ENCODE measurements around the gene B3GNT5.
A peak's percentile ranks its signal among the peaks of the same experiment; 100 is the strongest.

B3GNT5 gene

DNA sequence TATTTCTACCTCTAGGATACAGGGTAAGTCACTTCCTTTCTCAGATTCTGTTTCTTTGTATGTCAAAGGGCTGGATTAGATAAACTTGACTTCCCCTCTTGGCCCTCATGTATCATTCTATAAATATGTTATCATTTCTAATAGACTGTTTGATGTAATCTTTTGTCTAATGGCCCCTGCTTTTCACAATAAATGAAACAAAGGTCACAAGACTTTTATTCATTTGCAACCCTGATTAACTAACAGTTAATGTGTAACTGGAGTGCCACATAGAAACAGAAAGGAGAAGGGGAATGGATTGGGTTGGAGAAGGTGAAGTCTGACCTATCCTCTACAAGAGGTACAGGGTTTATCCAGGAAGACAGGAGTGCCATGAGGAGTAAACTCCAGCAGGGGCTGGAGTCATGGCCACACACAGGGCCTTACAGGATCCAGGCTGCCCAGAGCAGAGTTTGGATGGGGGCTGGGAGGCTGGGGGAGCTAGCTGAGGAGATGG lies 8.0 kb upstream of the B3GNT5 start:
- ATAC-seq (replicated peaks) (no peak), DNase-seq (no peak)
- H3K36me3 Mint-ChIP-seq (ENCODE audit: insufficient read depth), result no peaks in the 10 kb centered on the region
- no peak overlapping the region for H3K27ac Mint-ChIP-seq
- H3K9me3 Mint-ChIP-seq, result peaks cover 7 to 8% of the 10 kb centered on the region in 2 donors
- no peaks in the 10 kb centered on the region for H3K27me3 Mint-ChIP-seq
- no peak overlapping the region for H3K4me3 Mint-ChIP-seq
- H3K4me1 Mint-ChIP-seq (ENCODE audit: low read depth in 2 of 2), result peaks cover 0 to 3% of the 10 kb centered on the region in 2 donors

DNA sequence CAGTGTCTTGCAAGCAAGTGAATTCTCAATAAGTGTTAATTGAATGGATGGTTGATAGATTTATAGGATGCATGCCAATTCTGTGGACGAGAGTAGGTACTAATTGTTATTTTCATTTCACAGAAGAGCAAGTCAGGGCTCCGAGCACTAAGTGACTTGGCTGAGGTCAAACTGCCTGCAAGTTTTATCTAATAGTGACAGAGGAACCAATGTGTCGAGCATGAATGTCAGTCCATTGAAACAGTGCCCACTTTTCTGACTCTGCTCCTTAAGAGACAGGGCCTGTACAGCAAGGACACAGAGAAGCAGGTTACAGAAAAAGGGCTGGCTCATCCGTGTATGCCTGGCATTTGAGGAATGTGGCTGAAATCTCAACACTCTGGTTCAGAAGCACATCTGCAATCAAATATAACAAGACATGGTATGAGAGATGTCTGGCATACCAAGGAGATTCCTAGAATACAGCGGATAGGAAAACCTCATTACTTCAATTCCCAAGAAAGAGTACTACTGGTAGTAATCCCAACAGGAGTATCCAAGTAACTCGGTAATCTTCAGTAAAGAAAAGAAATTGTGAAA lies 6.0 kb upstream of the B3GNT5 start:
- ATAC-seq (replicated peaks) (no peak), DNase-seq (no peak)
- H3K27ac Mint-ChIP-seq, result no peak overlapping the region
- H3K27me3 Mint-ChIP-seq, result no peaks in the 10 kb centered on the region
- H3K4me3 Mint-ChIP-seq, result no peak overlapping the region
- H3K4me1 Mint-ChIP-seq (ENCODE audit: low read depth in 2 of 2), result peaks cover 0 to 3% of the 10 kb centered on the region in 2 donors
- H3K9me3 Mint-ChIP-seq, result peaks cover under 1 to 2% of the 10 kb centered on the region in 2 donors
- H3K36me3 Mint-ChIP-seq (ENCODE audit: insufficient read depth), result no peaks in the 10 kb centered on the region

DNA sequence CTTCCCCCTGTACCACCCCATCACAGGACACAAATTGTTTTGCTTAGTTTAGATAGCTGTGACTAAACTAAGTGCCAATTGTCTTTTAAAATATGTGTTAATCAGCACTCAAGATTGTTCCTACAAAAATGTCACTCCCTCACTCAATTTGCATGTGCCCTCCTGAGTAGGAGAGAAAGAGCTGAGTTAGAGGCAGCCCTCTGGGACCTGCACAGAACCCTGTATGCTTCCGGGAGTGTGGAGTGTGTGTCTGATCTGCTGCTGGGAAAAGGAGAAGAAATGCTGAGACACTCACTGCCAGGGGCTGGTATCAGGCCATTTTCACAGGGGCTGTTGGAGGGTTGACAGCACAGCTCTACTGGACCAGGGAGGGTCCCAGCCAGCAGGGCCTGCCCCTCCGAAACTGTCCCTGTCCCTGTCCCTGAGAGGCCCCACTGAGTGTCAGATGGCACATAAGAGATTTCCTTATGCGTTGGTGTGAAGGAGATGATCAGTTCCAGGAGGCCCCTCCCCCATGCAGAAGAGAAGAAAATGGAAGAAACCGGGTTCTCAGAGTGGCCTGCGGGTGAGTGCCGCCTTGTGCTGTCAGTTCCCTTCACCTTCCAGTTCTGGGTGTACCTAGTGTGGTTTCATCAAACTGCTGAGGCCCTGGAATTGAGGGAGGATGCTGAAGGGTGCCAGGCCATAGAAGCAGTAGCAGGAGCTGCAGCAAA lies 3.9 kb upstream of the B3GNT5 start:
- peaks cover 0 to 6% of the 10 kb centered on the region in 2 donors for H3K27me3 Mint-ChIP-seq
- no peaks in the 10 kb centered on the region for H3K9me3 Mint-ChIP-seq
- H3K4me3 Mint-ChIP-seq, result no peak overlapping the region
- no peak for ATAC-seq (replicated peaks)
- H3K27ac Mint-ChIP-seq, result no peak overlapping the region
- no peak for DNase-seq
- H3K4me1 Mint-ChIP-seq (ENCODE audit: low read depth in 2 of 2), result peaks cover 6 to 9% of the 10 kb centered on the region in 2 donors
- no peaks in the 10 kb centered on the region for H3K36me3 Mint-ChIP-seq (ENCODE audit: insufficient read depth)

DNA sequence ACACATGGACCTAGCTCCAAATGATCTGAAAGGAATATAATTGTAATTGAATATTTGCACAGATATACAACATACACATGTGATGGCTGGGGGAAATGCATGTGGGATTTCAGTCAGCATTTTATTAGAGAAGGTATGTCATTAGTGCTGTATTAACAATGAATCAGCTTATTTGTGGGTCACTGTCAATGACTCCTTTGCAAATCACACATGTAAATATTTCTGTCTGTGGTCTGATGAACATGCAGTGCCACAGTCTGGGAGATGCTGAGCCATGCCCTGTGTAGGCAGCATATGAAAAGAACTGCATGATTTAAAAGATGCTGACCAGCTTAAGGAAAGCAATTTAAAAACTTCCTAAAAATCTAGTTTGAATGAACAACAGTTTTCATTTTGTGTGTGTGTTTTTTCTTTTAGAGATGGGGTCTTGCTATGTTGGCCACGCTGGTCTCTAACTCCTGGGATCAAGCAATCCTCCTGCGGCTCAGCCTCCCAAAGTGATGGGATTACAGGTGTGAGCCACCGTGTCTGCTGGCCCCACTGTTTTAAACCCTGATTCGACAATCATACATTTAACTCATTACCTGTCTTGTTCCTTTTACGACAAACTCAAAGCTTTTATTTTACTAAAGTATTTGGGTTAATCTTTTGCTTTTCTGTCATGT lies 803 bp upstream of the B3GNT5 start:
- no peak for ATAC-seq (replicated peaks)

GRCh38 chr3:183253528-183254486 lies 754 bp downstream of the B3GNT5 start:
- H3K4me3 Mint-ChIP-seq, result peak overlapping the region; percentile 77 to 78
- DNase-seq (peak; percentile 9 to 25 (median 9)), ATAC-seq (replicated peaks) (peak; percentile 63)
- peak overlapping the region in 1 of 2 donors; percentile 14 for H3K27ac Mint-ChIP-seq
- H3K9me3 Mint-ChIP-seq, result no peaks in the 10 kb centered on the region
- H3K36me3 Mint-ChIP-seq (ENCODE audit: insufficient read depth), result peaks cover 3% of the 10 kb centered on the region
- peaks cover 6 to 9% of the 10 kb centered on the region in 2 donors for H3K4me1 Mint-ChIP-seq (ENCODE audit: low read depth in 2 of 2)
- peaks cover 16 to 21% of the 10 kb centered on the region in 2 donors for H3K27me3 Mint-ChIP-seq

More for the DNA sequence above, 803 bp upstream of the B3GNT5 start:
- Mint-ChIP-seq H3K27ac (no peak overlapping the region), H3K4me3 (peak overlapping the region; percentile 77 to 78), H3K9me3 (no peaks in the 10 kb centered on the region), H3K4me1 (ENCODE audit: low read depth in 2 of 2) (peaks cover 6 to 9% of the 10 kb centered on the region in 2 donors), H3K36me3 (ENCODE audit: insufficient read depth) (no peaks in the 10 kb centered on the region), H3K27me3 (peaks cover 11 to 12% of the 10 kb centered on the region in 2 donors)
- no peak for DNase-seq

DNA sequence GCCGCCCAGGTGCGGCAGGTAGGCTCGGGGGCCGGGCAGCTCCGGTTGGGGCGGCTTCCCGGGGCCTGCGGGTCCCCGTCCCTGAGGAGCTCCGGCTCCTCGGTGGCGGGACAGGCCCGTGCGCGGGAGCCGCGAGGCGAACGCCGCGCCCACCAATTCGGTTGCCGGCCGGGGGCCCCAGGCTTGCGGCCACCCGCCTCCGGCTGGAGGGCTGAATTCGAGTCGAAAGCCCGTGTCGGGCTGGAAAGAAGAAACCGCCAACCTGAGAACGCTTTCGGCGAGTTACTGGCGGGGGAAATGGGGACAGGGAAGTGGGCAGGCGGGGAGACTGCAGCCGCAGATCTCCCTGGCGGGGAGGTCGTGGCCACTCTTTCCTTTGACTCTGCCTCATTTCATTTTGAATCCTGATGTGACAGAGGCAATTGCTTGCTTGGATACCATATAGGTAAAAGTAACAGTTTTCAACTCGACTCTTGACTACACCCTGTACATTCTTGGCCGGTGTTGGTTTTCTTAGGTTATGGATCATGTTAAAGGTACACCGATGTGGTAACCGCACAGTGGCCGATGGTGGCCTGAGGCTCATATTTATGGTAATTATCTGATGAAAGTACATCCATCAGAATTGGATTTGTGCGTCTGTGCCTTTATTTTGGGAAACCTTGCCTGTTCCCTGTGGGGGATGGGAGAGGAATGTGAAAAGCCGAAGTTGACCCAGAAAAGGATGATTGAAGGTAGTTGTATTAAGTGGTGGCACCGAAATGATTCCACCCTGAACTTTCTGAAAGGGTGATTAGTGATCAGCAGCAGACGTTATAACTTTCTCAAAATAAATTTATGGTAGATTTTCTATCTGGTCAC lies 1.7 kb downstream of the B3GNT5 start:
- H3K4me1 Mint-ChIP-seq (ENCODE audit: low read depth in 2 of 2), result peaks cover 6 to 9% of the 10 kb centered on the region in 2 donors
- peaks cover 3% of the 10 kb centered on the region for H3K36me3 Mint-ChIP-seq (ENCODE audit: insufficient read depth)
- H3K27me3 Mint-ChIP-seq, result peaks cover 16 to 21% of the 10 kb centered on the region in 2 donors
- H3K9me3 Mint-ChIP-seq, result no peaks in the 10 kb centered on the region
- ATAC-seq (replicated peaks) (peak; percentile 21), DNase-seq (peak in 1 of 3 experiments; percentile 6)
- no peak overlapping the region for H3K27ac Mint-ChIP-seq
- H3K4me3 Mint-ChIP-seq, result peak overlapping the region; percentile 43 to 62

DNA sequence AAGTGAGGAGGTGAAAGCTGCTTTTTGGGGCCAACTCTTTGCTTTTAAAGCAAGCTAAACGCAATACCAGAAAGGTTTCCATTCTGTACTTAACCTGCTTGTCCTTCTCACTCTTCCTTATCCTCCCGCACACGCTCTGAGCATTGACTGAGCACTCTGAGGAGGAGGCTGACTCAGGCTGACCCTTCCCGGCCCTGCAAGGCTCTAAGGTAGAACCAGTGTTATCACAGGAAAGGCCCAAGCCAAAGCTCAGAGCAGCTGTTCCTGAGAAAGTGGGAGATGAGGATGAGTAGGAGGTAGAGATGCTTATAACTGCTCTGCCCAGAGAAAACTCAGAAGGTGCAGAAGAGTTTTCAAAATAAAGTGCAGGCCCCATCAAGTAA lies 2.3 kb downstream of the B3GNT5 start:
- H3K4me1 Mint-ChIP-seq (ENCODE audit: low read depth in 2 of 2), result peaks cover 6 to 9% of the 10 kb centered on the region in 2 donors
- no peak overlapping the region for H3K27ac Mint-ChIP-seq
- no peaks in the 10 kb centered on the region for H3K9me3 Mint-ChIP-seq
- ATAC-seq (replicated peaks) (no peak), DNase-seq (no peak)
- H3K36me3 Mint-ChIP-seq (ENCODE audit: insufficient read depth), result peaks cover 3% of the 10 kb centered on the region
- H3K27me3 Mint-ChIP-seq, result peaks cover 16 to 21% of the 10 kb centered on the region in 2 donors
- peak overlapping the region; percentile 43 to 62 for H3K4me3 Mint-ChIP-seq

- peaks cover 3% of the 10 kb centered on the region for H3K36me3 Mint-ChIP-seq (ENCODE audit: insufficient read depth)
- ATAC-seq (replicated peaks) (no peak), DNase-seq (no peak)
- H3K4me1 Mint-ChIP-seq (ENCODE audit: low read depth in 2 of 2), result peaks cover 0 to 2% of the 10 kb centered on the region in 2 donors
- H3K9me3 Mint-ChIP-seq, result no peaks in the 10 kb centered on the region
- H3K27ac Mint-ChIP-seq, result no peak overlapping the region
- H3K27me3 Mint-ChIP-seq, result peaks cover 10 to 21% of the 10 kb centered on the region in 2 donors
- no peak overlapping the region for H3K4me3 Mint-ChIP-seq
These were observed 6.0 kb downstream of the B3GNT5 start for GRCh38 chr3:183259087-183259486.

DNA sequence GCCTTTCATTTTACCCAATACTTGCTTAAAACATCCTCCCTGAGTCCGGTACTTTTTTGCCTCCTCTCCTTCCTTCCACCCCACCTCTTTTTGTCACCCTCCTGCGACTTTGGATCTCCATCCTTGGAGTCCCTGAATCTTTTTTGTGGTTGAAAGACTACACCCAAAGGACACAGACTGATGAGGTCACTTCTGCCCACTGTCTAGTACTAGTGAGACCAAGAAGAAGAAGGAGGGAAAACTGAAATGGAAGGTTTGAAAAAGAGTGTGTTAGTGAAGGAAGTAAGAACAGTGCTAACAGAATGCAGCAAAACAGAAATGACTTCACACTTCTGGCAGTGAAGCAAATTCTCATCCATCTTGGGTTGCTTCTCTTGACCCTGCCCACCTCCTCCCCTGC lies 6.6 kb downstream of the B3GNT5 start:
- ATAC-seq (replicated peaks) (no peak), DNase-seq (no peak)
- Mint-ChIP-seq H3K9me3 (no peaks in the 10 kb centered on the region), H3K4me1 (ENCODE audit: low read depth in 2 of 2) (peaks cover 0 to 2% of the 10 kb centered on the region in 2 donors), H3K4me3 (no peak overlapping the region), H3K36me3 (ENCODE audit: insufficient read depth) (peaks cover 3% of the 10 kb centered on the region), H3K27ac (no peak overlapping the region), H3K27me3 (peaks cover 10 to 21% of the 10 kb centered on the region in 2 donors)

DNA sequence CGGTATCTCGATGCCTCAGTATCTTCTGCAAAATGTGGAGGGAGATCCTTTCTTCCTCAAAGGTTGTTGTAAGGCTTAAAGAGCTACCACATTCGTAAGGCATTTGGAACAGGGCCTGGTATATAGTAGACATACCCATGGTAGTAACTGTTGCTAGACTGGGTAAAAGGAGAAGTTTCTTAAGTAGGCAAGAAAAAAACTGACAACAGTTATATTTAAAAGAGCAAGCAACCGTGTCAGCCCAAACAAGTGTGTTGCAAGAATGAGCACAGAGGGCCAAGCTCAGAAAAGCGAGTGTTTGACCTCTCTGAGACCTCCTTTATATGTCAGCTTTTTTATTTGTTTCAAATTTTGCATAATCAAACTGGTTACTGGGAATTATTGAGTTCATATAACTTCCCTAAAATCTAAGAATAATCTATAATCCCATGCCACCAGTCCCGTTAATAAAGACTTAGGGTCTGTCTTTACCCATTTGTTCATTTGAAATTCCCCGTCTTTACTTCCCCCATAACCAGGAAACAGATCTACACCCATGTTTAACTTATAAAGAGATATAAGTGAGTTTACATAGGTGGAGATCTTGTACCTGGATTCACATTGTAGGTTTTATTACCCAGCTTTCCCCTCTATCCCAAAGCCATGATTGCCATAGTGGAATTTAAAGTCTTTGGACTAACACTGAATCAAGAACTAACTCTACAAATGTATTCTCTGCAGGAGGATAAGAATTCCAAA lies 7.3 kb downstream of the B3GNT5 start:
- H3K27ac Mint-ChIP-seq, result no peak overlapping the region
- ATAC-seq (replicated peaks), result peak; percentile 32
- no peak for DNase-seq
- H3K4me3 Mint-ChIP-seq, result no peak overlapping the region
- H3K36me3 Mint-ChIP-seq (ENCODE audit: insufficient read depth), result peaks cover 3% of the 10 kb centered on the region
- H3K27me3 Mint-ChIP-seq, result peaks cover 5 to 14% of the 10 kb centered on the region in 2 donors
- H3K9me3 Mint-ChIP-seq, result no peaks in the 10 kb centered on the region
- H3K4me1 Mint-ChIP-seq (ENCODE audit: low read depth in 2 of 2), result no peaks in the 10 kb centered on the region

GRCh38 chr3:183261151-183261724 lies 8.2 kb downstream of the B3GNT5 start:
- H3K9me3 Mint-ChIP-seq, result no peaks in the 10 kb centered on the region
- no peaks in the 10 kb centered on the region for H3K4me1 Mint-ChIP-seq (ENCODE audit: low read depth in 2 of 2)
- peaks cover 3% of the 10 kb centered on the region for H3K36me3 Mint-ChIP-seq (ENCODE audit: insufficient read depth)
- DNase-seq, result no peak
- no peak for ATAC-seq (replicated peaks)
- no peak overlapping the region for H3K4me3 Mint-ChIP-seq
- H3K27ac Mint-ChIP-seq, result no peak overlapping the region
- peaks cover 5 to 9% of the 10 kb centered on the region in 2 donors for H3K27me3 Mint-ChIP-seq
